ENCODE data around the gene STOML3. TPM values are rescaled to one million over a fixed set of nuclear protein-coding genes. Genes with fewer than 3 reads are reported as not detected.

Gene STOML3
- total RNA-seq, 1 donor from 2014 or later, result not detected

GRCh38 chr13:38944219-38944618 lies 46.4 kb downstream of the STOML3 start:
- no peak for ATAC-seq (ENCODE audit: poor library complexity)
- intact Hi-C loops (cut with DNase I), result no loop called here
- DNase-seq, result no peak

GRCh38 chr13:38943231-38943630 lies 47.4 kb downstream of the STOML3 start:
- no peak for ATAC-seq (ENCODE audit: poor library complexity)
- intact Hi-C loops (cut with DNase I), result no loop called here
- no peak for DNase-seq

- no peak for DNase-seq
- ATAC-seq (ENCODE audit: poor library complexity), result no peak
- intact Hi-C loops (cut with DNase I), result no loop called here
Measured at GRCh38 chr13:38941353-38941945, 49.2 kb downstream of the STOML3 start.

- DNase-seq, result no peak
- ATAC-seq (ENCODE audit: poor library complexity), result no peak
- intact Hi-C loops (cut with DNase I), result no loop called here
Measured at GRCh38 chr13:38933786-38934185, 56.8 kb downstream of the STOML3 start.

GRCh38 chr13:38922170-38922569 lies 68.5 kb downstream of the STOML3 start:
- DNase-seq (no peak), ATAC-seq (ENCODE audit: poor library complexity) (no peak)
- intact Hi-C loops (cut with DNase I), result no loop called here

- ATAC-seq (ENCODE audit: poor library complexity), result no peak
Measured at GRCh38 chr13:38921081-38921480, 69.5 kb downstream of the STOML3 start.

More at GRCh38 chr13:38921081-38921480, 69.5 kb downstream of the STOML3 start:
- intact Hi-C loops (cut with DNase I), result no loop called here
- DNase-seq, result no peak

Other genes with a start within 250 kb of the STOML3 start
- gene PROSER1, start 47.3 kb upstream of the STOML3 start, total RNA-seq, result 13.2 TPM
- 10.4 TPM for gene NHLRC3, start 47.6 kb upstream of the STOML3 start, total RNA-seq